ENCODE results near the gene ATP2A1.

Gene ATP2A1

DNA sequence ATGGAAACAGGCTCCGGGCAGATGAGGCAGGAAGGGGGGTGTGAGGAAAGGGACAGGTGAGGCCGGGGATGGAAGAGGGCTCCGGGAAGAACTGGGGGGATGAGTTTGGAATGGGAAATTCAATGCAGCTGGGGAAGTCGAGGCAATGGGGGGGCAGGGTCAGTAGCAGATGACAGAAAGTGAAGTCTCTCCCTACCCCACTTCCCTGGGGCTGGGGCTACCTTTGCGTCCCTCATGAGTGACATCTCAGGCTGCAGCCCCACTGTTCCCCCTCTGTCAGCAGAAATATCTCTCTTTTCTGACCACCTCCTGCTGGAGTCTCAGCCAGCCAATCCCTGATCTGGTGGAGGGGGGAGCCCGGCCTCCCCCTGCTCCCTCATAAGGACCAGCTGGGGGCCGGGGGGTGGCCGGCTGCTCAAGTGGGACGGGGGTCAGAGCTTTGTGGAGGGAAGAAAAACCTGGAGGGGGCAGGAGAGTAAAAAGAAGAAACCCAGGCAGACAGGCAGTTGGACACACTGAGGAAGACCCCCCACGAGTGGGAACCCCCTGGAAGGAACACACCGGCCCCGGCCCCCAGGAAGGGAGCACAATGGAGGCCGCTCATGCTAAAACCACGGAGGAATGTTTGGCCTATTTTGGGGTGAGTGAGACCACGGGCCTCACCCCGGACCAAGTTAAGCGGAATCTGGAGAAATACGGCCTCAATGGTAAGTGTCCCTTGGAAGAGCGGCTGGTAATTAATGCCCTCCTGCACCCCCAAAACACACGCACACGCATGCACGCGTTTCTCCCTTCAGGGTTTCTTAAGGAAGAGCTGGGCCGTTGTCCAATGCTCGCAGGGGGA lies at the start of gene ATP2A1:
Gene ATP2A1 (plus strand): TSS at position 406 of the 844 bp plus-strand sequence. CDS start 184 bp downstream, at position 590.
- no peak for DNase-seq

DNA sequence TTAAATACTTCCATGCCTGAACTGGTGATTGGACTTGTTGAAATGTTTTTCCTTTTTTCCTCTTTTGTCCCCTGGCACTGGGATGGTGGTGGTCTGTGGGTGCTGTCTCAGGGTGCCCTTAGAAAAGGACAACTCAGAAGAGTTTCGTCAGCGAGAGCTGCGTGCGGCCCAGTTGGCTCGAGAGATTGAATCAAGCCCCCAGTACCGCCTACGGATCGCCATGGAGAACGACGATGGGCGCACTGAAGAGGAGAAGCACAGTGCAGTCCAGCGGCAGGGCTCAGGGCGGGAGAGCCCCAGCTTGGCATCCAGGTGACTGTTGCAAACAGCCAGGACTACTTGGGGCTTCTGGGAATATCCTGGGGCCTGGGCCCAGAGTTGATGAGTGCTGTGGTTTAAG lies 48.5 kb upstream of the ATP2A1 start:
- no peak for DNase-seq

DNA sequence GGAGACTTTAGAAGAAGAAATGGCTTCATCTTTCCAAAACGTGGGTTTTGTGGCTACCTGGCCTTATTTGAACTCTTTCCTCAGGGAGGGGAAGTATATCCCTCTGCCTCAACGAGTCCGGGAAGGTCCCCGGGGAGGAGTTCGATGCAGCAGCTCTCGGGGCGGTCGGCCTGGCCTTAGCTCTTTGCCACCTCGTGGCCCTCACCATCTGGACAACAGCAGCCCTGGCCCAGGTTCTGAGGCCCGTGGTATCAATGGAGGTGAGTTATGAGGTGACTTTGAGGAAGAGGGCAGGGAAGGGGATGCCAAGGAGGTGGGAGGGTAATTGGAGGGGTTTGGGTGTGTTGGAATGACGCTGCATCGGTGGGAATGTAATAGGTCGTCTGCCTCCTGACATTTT lies 47.8 kb upstream of the ATP2A1 start:
- no peak for DNase-seq

DNA sequence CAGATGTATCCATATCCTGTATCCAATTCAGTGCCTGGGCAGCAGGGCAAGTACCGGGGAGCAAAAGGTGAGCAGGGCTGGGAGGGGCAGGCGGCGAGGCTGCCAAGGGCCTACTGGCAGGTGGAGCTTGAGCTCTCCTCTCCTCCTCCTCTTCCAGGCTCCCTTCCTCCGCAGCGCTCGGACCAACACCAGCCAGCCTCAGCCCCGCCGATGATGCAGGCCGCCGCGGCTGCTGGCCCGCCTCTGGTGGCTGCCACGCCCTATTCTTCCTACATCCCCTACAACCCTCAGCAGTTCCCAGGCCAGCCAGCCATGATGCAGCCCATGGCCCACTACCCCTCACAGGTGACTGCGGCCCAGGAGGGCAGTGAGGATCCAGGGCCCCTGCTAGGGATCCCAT lies 43.9 kb upstream of the ATP2A1 start:
- DNase-seq = no peak

DNA sequence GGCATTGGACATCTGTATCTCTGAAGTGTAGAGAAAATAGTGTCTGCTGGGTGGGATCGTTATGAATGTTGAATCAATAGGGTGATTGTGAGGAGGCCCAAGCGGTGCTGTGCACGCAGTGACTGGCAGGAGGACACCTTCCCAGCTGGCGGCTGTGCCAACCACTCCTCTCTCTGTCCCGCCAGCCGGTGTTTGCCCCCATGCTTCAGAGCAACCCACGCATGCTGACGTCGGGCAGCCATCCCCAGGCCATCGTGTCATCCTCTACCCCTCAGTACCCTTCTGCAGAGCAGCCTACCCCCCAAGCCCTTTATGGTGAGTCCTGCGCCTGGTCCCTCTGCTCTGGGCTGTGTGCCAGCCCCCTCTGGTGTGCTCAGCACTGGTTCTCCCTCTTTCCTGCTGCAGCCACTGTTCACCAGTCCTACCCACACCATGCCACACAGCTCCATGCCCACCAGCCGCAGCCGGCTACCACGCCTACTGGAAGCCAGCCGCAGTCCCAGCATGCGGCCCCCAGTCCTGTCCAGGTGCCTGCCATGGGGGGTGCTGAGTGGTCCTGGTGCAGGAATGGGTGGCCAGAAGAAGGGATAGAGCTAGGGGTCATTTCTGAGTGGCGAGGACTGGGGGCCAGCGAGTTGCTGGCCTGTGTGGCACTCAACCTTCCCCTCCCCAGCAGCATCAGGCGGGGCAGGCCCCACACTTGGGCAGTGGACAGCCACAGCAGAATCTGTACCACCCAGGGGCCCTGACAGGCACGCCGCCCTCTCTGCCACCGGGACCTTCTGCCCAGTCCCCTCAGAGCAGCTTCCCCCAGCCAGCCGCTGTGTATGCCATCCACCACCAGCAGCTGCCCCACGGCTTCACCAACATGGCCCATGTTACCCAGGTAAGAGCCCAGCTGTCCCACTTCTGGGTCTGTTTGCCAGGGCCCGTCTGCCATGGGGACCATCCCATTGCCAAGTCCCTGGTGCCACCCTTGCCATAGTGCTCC lies 43.1 kb upstream of the ATP2A1 start:
- no peak for DNase-seq

DNA sequence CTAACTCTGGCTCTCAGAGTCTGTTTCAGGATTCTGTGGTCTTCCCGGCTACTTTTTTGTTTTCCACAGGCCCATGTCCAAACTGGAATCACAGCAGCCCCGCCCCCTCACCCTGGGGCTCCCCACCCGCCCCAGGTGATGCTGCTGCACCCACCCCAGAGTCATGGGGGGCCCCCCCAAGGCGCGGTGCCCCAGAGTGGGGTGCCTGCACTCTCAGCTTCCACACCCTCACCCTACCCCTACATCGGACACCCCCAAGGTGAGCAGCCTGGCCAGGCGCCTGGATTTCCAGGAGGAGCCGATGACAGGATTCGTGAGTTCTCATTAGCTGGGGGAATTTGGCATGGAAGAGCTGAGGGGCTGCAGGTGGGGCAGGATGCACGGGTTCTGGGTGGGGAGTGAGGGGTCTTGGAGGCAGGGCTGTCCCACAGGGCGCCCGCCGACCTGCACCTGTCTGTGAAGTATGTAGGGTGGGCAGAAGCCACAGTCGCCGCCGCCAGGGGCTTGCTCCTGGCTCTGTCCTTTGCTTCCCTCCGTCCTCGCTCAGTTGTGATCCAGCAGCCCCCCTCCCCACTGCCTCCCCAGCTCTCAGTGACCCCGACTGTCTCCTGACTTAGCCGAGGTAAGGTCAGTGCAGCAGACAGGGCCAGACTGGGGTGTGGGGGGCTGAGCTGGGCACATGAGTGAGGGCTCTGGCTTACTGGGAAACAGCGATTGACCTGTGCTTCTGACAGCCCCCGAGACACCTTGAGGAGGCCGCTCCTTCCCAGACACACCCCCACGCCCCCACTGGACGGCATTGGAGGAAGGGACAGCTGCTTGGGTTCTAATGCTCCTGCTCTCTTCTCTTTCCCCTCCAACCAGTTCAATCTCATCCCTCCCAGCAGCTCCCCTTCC lies 42.2 kb upstream of the ATP2A1 start:
- no peak for DNase-seq

DNA sequence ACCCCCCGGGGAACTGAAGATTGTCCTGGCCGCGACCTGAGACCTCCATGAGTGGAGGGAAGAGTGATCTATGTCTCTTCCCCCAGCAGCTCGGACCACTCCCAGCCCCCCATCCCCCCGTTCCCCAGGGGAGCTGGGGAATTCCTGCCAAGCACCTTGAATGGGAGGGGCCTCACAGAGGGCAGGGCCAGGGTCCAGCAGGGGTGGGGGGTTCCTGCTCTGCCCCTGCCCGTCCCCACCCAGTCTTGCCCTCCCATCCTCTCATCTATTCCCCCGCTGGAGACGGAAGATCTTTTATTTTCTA lies 41.6 kb upstream of the ATP2A1 start:
- no peak for DNase-seq

DNA sequence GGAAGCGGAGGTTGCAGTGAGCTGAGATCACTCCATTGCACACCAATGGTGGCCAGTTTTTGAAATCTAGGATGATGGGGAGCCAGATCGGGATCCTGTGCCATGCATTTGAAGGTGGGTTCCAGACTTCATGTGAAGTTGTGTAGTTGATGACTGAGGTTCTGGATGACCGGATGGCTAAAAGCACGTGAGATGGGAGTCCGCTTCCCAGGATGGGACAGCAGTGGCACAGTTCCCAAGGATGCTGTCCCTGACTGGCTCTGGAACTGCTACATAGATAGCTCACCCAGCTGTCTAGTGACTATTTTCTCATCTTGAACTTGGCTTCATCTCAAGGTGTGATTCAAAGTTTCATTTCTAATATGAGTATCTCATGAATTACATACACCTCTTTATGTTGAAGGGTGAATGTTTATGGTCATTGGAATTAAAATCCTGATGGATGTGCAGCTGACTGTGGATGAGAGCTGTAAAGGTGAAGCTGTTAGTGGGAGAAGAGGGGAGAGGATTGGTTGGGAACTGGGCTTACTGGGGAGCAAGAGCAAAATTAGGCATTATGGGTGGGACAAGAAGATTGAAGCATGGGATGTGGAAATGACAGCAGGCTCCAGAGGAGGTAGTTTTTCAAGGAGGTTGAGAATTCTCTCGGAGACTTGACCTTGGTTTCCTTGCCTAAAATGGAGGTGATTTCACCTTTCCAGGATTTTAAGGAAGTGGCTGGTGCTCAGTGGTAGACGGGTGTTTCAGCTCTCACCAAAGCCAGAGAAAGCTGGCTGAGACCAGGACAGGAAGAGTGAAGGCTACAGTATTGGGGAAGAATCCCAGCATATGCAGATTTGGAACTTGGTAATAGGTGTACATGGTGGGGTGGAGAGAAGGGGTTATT lies 40.4 kb upstream of the ATP2A1 start:
- DNase-seq = no peak

DNA sequence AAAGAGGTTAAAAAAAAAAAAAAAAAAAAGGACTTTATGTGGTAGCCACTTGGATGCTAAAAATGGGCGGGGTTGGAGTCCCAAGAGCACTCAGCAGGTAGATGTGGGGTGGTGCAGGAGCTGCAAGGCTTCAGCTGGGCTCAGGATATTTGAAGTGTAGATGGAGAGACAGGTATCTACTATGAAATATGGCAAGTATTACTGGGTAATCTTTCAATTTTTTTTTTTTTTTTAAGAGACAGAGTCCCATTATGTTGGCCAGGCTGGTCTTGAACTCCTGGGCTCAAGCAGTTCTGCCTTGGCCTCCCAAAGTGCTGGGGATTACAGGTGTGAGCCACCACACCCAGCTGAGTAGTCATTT lies 39.8 kb upstream of the ATP2A1 start:
- DNase-seq = no peak

DNA sequence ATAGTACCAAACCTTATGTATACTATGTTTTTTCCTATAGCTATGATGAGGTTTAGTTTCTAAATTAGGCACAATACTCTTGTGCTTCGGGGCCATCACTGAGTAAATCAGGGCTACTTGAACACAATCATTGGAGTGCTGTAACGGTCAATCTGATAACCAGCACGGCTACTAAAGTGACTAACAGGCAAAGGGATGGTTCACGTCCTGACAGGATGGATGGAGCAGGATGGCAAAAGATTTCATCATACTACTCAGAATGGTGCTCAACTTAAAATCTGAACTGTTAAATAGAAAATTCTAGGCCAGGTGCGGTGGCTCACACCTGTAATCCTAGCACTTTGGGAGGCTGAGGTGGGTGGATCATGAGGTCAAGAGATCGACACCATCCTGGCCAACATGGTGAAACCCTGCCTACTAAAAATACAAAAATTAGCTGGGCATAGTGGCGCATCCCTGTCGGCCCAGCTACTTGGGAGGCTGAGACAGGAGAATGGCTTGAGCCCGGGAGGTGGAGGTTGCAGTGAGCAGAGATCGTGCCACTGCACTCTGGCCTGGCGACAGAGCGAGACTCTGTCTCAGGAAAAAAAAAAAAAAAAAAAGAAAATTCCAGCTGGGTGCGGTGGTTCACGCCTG lies 39.2 kb upstream of the ATP2A1 start:
- no peak for DNase-seq

DNA sequence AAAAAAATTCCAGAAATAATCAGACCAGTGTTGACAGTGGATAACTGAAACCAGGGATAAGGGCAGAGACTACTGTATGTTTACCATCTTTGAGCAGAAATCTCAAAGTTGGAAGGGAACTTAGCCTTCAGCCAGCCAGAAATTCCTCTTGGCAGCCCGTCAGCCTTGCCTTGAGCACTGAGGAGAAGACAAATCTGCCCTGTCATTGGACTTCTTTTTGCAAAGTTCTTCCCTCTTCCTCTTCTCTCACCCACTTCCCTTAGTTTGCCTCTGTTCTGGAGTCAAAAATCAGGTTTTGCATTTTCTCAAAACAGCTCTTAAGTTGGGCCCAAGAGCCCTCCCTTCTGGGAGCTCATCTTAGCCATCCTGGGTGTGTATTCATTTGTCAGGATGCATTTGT lies 38.4 kb upstream of the ATP2A1 start:
- no peak for DNase-seq

DNA sequence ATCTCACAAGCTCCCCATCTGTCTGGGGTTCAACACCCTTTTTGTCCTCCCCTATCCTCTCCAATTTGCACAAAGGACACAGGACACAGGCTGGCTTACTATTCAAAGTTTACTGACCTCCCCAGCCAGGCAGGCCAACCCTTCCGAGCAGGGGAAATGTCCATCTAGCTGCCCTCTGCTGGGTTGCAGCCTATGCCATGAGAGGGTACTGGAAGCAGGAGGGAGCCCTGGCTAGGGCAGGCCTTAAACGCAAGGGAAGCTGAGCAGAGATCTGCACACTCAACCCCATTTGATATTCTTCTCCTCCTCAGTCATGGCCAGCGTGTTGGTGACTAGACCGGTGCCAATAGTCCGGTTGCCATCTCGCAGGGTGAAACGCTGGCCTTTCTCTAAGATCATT lies 35.6 kb upstream of the ATP2A1 start:
- DNase-seq = no peak

DNA sequence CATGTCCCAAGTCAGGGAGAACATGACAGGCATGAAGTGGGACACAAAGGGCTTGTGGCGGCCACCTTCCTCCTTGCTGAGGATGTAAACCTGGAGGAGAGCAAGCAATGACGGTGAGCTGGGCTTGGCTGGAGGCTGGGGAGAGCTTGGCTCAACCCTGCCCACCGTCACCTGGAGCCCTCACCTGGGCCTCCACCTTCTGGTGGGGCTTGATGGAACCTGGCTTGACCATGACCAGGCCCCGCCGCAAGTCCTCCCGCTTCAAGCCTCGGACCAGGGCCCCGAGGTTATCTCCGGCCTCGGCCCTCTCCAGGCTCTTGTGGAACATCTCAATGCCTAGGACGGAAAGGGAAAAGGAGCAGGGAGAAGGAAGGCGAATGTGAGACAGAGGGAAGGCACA lies 34.5 kb upstream of the ATP2A1 start:
- DNase-seq = no peak

DNA sequence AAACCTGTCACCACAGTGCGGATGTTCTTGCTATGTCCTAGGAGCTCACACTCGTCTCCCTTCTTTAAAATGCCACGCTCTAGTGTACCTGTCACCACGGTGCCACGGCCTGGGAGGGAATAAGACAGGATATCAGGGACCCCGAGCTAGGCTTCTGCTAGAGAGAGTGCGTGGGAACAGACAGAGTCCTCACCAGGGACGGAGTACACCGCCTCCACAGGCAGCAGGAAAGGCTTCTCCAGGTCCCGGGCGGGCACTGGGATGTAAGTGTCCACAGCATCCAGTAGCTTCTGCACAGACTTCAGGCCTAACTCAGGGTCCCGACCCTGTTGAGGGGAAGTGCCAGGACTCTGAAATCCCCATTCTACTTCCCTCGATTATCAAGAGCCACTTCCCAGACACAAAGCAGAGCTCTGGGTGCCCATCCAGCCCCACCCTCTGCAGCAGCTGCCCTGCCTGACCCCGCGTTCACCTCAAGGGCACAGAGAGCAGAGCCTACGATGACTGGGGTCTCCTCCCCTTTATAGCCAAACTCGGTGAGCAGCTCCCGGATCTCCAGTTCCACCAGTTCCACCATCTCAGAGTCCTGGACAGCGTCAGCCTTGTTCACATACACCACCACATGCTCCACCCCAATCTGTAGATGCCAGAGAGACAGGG lies 33.9 kb upstream of the ATP2A1 start:
- DNase-seq = no peak

DNA sequence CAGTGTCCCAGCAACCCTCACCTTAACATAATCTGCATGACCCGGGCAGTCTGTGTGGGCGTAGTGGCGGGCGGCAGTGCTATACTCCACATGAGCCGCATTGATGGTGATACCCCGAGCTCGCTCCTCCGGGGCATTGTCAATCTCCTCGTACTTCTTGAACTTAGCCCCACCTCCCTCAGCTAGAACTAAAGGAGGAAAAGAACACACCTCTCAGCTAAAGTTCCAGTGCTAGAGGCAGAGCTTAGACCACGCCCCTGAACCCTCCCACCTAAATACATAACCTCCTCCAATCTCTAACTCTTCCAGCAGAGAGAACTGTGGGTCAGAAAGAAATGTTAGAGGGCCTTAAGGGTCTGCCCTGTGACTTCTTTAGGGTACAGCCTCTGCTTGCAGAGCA lies 33.0 kb upstream of the ATP2A1 start:
- DNase-seq = no peak

DNA sequence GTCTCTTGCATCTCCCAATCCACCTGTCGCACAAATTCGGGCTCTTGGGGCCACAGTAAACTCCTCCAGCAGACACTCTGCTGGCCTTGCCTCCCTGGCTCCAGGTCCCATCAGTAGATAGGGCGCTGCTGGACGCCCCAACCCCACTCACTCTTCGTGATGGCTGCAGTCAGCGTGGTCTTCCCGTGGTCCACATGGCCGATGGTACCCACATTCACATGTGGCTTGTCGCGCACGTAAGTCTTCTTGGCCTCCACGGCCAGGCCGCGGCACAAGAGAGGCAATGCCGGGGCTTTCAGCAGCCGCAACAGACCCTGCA lies 32.6 kb upstream of the ATP2A1 start:
- no peak for DNase-seq

DNA sequence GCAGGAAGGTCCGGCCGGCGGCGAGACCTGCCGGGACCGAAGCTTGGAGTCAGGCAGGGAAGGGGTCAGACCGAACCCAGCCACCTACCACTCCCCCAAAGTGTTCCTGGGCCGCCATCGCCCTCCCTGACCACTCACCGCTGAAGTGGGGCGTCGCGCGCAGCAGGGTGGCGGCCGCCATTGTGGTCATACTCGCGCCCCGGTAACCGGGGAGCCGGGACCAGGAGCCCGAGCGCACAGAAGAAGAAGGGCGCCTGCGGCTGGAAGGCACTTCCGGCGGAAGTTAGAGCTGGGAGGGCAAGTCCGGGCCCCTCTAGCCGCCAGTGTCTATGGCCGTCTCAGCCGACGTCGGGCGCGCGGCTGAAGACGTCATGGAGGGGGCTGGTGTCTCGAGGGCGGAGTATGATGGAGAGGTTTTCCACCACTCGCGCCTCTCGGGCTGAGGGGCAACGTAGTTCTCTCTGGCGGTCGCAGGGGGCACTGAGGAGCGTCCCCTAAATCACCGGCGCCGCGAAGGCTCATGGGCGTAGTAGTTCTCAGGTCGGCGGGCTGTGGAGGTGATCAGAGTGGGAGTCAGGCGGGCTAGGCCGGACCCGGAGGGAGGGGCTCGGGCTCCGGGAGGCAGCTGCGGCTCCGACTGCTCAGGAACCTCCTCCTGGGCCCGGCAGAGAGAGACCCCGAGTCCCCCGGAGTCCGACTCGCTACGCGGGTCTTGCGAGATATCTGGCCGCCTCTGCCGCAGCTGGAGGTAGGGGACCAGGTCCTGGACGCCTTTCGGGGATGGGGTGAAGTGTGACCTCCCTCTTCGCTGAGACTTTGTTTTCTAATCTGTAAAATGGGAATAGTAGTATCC lies 32.0 kb upstream of the ATP2A1 start, which contains the start of gene TUFM:
Gene TUFM (minus strand): TSS at position 269 of the 853 bp plus-strand sequence. CDS start 79 bp downstream, at position 190.
- peak; percentile 99 for DNase-seq

DNA sequence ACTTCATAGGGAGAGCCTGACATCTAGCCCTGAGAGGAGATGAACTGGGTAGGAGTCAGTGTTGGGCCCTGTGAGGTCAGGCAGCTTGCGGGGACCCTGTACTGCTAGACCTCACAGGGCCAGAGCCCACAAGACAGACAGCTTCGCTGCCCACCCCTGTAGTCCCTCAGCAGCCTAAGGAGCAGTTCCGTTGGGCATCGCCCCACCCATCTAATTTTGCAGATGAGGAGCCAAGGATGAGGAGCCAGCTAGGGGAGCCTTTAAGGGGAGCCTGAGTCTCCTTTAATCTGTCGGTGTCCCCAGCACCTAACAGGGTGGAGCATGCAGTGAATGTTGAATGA lies 31.4 kb upstream of the ATP2A1 start:
- no peak for DNase-seq

DNA sequence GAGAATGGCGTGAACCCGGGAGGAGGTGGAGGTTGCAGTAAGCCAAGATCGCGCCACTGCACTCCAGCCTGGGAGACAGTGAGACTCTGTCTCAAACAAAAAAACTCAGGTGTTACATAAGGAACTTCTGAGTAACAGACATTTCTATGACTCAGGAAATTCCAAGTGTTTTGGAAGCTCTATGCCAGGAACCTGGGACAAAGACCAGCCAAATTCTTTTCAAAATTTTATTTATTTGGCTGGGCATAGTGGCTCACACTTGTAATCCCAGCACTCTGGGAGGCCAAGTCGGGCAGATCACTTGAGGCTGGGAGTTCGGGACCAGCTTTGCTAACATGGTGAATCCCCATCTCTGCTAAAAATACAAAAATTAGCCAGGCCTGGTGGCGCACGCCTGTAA lies 19.9 kb upstream of the ATP2A1 start:
- no peak for DNase-seq

DNA sequence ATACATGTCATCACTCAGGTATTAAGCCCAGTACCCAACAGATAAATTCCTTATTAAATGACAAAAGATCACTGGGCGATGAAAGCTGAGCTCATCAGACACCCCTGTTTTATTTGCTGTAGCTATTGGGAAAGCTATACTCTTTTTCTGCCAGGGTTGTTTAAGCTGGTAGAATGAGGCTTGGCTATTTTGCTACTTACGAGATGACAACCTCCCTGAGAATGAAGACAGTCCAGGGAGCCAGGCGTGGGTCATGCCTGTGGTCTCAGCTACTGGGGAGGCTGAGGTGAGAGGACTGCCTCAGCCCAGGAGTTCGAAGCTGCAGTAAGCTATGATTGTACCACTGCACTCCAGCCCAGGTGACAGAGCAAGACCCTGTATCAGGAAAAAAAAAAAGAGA lies 19.0 kb upstream of the ATP2A1 start:
- DNase-seq = no peak

Measured in retina (tissue), 1 donor.